Activated naive CD8-positive, alpha-beta T cell treated with anti-CD3 and anti-CD28 coated beads, Interleukin-2, amount 10 ng/mL, durations not matched to agents 7 days and 5 days (primary cell): ENCODE data around the gene HOXC13. TPM values are rescaled to one million over a fixed set of nuclear protein-coding genes. Genes with fewer than 3 reads are reported as not detected.

Experiments
- ATAC-seq: fragments of 150-1000 bp; cut with Tn5 transposase; one replicate; pipeline ENCODE4 v1.10.0; 2021; ENCODE audit warnings: low read depth, moderate library complexity
- POLR2A ChIA-PET: fragments of 350-600 bp; sonication (Branson Sonifier 250); formaldehyde crosslinking; loops from one replicate; lab custom pipeline; 2021; ENCODE audit warnings: antibody characterized with exemption; lab: Charles Lee
- DNase-seq: peaks from one replicate; pipeline ENCODE4 v3.0.0; 2021
- H3K27ac Mint-ChIP-seq: one replicate; pipeline ENCODE4 v1.8.0; 2022; ENCODE audit warnings: mild to moderate bottlenecking, mixed read lengths
- H3K27me3 Mint-ChIP-seq: one replicate; pipeline ENCODE4 v1.8.0; 2022; ENCODE audit warnings: mild to moderate bottlenecking, moderate library complexity, mixed read lengths
- H3K36me3 Mint-ChIP-seq: one replicate; pipeline ENCODE4 v1.8.0; 2021; ENCODE audit warnings: mild to moderate bottlenecking, mixed read lengths
- H3K4me1 Mint-ChIP-seq: one replicate; pipeline ENCODE4 v1.8.0; 2021; ENCODE audit warnings: mixed read lengths
- H3K4me3 Mint-ChIP-seq: one replicate; pipeline ENCODE4 v1.8.0; 2022; ENCODE audit warnings: mild to moderate bottlenecking, moderate library complexity, mixed read lengths
- H3K9me3 Mint-ChIP-seq: one replicate; pipeline ENCODE4 v1.8.0; 2021; ENCODE audit warnings: mixed read lengths
- microRNA-seq: library from miRNA; unstranded; fragments of <30 nt; microRNA quantifications from one replicate; pipeline ENCODE4 v1.2.0, GENCODE V29; 2022
- total RNA-seq, 2 experiments: library from RNA; stranded (reverse); gene quantifications; one replicate each; pipeline ENCODE4 v1.2.3, GENCODE V29; 2021

HOXC13 gene
- total RNA-seq, 2 experiments from 2014 or later, result not detected

DNA sequence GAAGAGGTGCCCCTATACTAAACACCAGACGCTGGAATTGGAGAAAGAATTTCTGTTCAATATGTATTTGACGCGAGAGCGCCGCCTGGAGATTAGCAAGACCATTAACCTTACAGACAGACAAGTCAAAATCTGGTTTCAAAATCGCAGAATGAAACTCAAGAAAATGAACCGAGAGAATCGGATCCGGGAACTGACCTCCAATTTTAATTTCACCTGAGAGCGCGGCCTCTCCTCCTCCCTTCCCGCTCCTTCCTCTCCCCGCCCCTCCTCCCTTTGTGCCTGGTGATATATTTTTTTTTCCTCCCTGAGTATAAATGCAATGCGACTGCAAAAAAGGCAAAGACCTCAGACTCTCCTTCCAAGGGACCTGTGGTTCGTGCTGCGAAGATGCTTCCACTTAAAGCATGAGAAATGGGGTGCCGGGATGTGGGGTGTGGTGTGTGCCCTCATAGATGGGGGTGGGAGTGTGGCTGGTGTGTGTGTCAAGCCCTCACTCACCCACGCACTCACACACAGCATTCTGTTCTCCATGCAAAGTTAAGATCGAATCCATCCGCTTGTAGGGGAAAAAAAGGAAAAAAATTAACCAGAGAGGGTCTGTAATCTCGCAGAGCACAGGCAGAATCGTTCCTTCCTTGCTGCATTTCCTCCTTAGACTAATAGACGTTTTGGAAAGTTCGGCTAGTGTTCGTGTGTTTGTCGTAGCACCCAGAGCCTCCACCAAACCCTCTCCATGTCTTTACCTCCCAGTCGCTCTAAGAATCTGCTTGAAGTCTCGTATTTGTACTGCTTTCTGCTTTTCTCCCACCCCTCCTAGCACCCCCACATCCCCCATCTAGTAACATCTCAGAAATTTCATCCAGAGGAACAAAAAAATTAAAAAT lies 50.8 kb downstream of the HOXC13 start:
- no peak overlapping the region for H3K27ac Mint-ChIP-seq
- POLR2A ChIA-PET, result no interaction called here
- DNase-seq (no peak), ATAC-seq (peak; percentile 31)
- peaks cover 97% of the 10 kb centered on the region for H3K27me3 Mint-ChIP-seq
- no peaks in the 10 kb centered on the region for H3K36me3 Mint-ChIP-seq
- H3K4me1 Mint-ChIP-seq, result peaks cover 29% of the 10 kb centered on the region
- H3K4me3 Mint-ChIP-seq, result peak overlapping the region; percentile 44
- no peaks in the 10 kb centered on the region for H3K9me3 Mint-ChIP-seq

DNA sequence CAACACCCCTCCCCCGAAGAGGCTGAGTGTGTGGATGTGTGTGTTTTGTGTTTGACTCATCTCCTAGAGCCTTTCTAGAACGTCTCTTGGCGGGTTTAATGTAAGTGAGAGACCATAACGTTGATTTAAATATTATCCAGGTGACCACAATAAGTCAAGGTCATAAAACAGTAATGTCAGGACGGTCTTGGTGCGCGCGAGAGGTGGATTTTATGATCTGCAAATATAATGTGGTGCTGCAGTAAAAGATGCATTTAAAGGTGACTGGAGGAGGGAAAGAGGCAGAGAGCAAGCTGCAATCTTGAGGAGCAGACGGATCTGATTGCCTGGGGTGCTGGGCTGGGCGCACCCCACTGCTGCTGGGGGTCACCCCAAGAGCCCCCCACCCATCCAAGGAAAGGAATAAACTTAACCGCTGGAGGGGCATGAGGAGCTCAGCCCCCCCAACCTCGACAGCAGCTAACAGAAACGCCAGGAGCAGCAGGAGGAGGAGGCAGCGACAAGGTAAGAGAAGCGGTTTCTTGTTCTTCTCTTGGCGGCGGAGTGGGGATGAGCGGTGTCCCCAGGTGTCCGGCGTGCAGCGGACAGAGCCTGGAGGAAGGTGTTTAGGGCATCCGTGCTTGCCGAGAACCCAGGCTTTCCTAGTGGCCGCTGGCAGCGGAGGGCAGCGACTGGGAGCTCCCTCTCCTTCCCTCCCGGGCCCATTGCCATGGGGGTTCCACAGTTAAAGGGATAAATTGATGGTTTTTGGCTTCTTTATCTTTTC lies 51.9 kb downstream of the HOXC13 start:
- Mint-ChIP-seq H3K4me1 (peaks cover 28% of the 10 kb centered on the region), H3K9me3 (no peaks in the 10 kb centered on the region), H3K27me3 (peaks cover 97% of the 10 kb centered on the region), H3K27ac (no peak overlapping the region), H3K4me3 (no peak overlapping the region), H3K36me3 (no peaks in the 10 kb centered on the region)
- POLR2A ChIA-PET, result no interaction called here
- ATAC-seq (no peak), DNase-seq (no peak)

DNA sequence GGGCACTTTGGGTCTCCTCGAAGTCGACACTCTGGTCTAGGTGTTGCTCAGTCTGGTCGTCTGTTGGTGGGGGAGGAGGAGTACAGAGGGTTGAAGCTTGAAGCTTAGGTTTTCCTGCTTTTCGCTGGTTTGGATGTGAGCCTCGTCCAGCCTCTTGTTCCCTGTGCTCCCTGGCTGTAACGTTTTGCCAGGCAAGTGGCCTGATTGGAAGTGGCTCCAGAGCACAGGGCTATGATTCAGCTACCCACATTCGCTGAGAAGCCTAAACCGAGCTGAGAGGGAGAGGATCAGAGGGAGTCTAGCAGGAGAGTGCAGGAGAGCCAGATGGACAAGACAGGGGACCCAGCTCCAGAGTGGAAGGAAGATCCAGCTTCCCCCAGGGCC lies 52.4 kb downstream of the HOXC13 start:
- peaks cover 100% of the 10 kb centered on the region for H3K27me3 Mint-ChIP-seq
- ATAC-seq (no peak), DNase-seq (no peak)
- H3K4me3 Mint-ChIP-seq, result no peak overlapping the region
- H3K36me3 Mint-ChIP-seq, result peaks cover 2% of the 10 kb centered on the region
- POLR2A ChIA-PET, result no interaction called here
- peaks cover 28% of the 10 kb centered on the region for H3K4me1 Mint-ChIP-seq
- no peak overlapping the region for H3K27ac Mint-ChIP-seq
- H3K9me3 Mint-ChIP-seq, result no peaks in the 10 kb centered on the region

DNA sequence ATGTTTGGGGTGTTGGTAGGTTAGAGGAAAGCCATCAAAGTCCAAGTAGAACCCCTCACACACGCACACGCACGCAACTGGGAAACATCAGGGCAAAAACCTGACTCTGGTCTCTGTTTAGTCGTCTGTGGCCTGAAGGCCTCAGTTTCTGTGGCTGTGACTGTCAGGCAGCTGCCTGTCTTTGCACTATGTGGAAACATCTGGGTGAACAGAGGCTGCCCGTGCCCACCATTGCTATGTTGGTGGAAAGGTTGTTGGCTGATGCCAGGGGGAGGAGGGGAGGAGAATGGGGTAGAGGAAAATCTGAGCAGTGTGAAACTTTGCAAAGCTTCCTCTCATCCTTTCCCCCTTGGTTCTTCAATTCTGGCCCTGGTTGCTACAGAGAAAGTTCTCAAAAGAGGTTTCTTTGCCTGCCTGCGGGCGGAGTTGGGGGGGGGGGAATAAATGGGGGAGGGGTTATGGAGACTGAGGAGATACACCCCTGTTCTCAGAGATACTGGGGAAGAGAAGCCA lies 53.8 kb downstream of the HOXC13 start:
- Mint-ChIP-seq H3K9me3 (no peaks in the 10 kb centered on the region), H3K27me3 (peaks cover 100% of the 10 kb centered on the region), H3K4me3 (no peak overlapping the region), H3K4me1 (peaks cover 31% of the 10 kb centered on the region), H3K36me3 (peaks cover 2% of the 10 kb centered on the region), H3K27ac (no peak overlapping the region)
- ATAC-seq (no peak), DNase-seq (no peak)
- POLR2A ChIA-PET, result no interaction called here

DNA sequence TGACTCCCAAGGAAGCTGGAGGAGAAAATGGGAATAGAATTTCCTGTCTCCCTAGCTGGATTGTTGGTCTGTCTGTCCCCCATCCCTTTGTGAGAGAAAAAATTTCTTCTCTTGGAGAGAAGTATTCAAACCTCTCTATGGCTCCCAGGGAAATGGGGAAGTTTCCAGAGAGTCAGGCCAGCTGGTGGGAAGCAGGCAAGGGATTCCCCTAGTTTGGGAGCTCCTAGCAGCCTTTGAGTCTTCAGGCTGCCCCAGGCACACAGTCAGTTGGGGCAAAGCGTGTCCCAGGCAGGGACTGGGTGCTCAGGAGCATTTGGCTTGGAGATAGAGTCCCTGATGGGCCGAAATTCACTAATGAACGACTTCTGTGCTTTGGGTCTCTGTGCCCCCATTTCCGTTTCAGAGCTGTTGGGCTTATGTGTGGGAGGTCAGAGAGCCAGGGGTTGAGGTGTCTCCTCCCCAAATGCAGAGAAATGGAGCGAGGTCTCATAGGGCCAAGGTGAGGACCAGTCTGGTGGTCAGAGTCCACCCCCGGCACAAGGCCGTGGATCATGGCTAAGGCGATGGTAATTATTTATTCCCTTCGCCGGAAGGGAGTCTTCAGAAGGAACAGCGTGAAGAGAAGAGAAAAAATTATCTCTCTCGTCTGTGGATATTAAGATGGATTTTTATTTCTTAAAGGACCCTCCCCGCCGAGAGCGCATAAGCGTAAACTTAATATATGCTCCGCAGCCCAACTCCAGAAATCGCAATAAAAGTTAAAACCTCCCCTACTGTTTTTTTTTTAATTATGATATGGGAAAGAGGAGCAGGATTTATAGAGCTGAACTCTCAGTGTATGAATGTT lies 54.8 kb downstream of the HOXC13 start:
- ATAC-seq (no peak), DNase-seq (no peak)
- POLR2A ChIA-PET, result no interaction called here
- H3K9me3 Mint-ChIP-seq, result no peaks in the 10 kb centered on the region
- peak overlapping the region; percentile 23 for H3K27ac Mint-ChIP-seq
- H3K27me3 Mint-ChIP-seq, result peaks cover 100% of the 10 kb centered on the region
- no peak overlapping the region for H3K4me3 Mint-ChIP-seq
- peaks cover 29% of the 10 kb centered on the region for H3K4me1 Mint-ChIP-seq
- H3K36me3 Mint-ChIP-seq, result peaks cover 2% of the 10 kb centered on the region

DNA sequence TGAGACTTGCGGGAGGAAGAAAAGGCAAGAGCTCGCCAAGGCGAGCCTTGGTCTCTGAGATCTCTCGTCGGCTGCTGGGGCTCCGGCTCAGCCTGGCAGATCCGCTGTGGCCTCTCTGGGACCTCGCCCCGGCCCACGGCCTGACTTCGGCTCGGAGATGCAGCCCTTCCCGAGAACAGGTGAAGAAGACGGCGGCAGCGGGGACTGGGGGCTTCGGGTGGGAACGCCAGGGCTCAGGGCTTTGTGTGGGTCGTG lies 55.3 kb downstream of the HOXC13 start:
- ATAC-seq (no peak), DNase-seq (no peak)
- Mint-ChIP-seq H3K27ac (peak overlapping the region; percentile 66), H3K9me3 (no peaks in the 10 kb centered on the region), H3K4me1 (peaks cover 27% of the 10 kb centered on the region), H3K36me3 (peaks cover 2% of the 10 kb centered on the region), H3K27me3 (peaks cover 100% of the 10 kb centered on the region), H3K4me3 (peak overlapping the region; percentile 37)
- POLR2A ChIA-PET, result no interaction called here

DNA sequence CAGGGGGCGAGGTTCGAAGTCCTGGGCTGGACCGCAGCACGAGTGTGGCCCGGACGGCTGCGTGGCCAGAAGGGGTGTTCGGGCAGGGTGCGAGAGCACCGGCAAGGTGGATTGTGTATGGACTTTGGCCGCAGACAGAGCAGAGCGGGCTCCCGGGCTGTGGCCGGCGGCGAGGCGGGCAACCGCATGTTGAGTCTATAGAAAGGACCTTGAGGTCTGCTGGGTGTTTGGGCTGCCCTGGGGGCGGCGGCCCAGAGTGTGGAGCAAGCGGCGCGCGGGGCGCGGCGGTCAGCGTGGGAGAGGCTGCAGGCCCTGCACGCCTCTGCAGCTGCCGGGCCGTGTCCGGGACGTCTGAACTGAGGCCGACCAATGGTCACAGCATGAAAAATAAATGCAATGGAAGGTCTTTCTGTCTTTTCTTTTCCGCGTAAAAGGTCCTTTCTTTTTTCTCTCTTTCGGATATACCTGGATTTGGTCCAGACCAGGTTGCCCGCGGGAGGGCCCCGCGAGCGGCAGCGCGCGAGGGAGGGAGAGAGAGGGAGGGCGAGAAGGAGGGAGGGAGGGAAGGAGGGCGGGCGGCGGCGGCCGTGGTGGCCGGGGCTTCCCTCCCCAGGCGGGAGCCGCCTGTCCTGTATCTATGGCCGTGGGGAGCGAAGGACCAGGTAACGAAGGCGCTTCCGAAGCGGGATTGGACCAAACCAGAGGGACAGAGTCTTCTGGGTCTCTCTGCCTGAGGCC lies 55.8 kb downstream of the HOXC13 start:
- Mint-ChIP-seq H3K4me1 (peaks cover 22% of the 10 kb centered on the region), H3K4me3 (peak overlapping the region; percentile 86)

DNA sequence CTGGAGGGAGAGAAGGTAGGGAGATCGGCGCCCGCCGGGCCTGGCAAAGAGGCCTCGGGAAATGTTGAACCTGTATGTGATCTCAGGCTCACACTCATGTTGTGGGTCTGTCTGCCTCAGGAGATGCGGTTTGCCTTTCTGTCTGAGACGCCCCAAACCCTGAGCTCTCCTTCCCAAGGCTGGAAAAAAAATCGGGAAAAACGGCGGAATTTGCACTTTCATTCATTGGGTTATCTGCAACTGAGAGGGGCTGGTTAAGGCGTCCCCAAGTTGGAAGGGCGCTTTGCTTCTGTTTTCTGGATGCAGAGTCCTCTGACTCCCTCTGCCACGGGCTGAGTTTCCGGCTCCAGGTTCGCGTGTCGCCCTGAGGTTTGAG lies 56.4 kb downstream of the HOXC13 start:
- DNase-seq (no peak), ATAC-seq (peak; percentile 51)
- peaks cover 2% of the 10 kb centered on the region for H3K36me3 Mint-ChIP-seq
- no peaks in the 10 kb centered on the region for H3K9me3 Mint-ChIP-seq
- peak overlapping the region; percentile 86 for H3K4me3 Mint-ChIP-seq
- peaks cover 21% of the 10 kb centered on the region for H3K4me1 Mint-ChIP-seq
- POLR2A ChIA-PET, result no interaction called here
- H3K27me3 Mint-ChIP-seq, result peaks cover 100% of the 10 kb centered on the region
- no peak overlapping the region for H3K27ac Mint-ChIP-seq

More for the DNA sequence above, 55.8 kb downstream of the HOXC13 start:
- Mint-ChIP-seq H3K9me3 (no peaks in the 10 kb centered on the region), H3K27ac (peak overlapping the region; percentile 66), H3K27me3 (peaks cover 100% of the 10 kb centered on the region), H3K36me3 (peaks cover 2% of the 10 kb centered on the region)
- no peak for ATAC-seq
- no peak for DNase-seq
- POLR2A ChIA-PET, result no interaction called here

DNA sequence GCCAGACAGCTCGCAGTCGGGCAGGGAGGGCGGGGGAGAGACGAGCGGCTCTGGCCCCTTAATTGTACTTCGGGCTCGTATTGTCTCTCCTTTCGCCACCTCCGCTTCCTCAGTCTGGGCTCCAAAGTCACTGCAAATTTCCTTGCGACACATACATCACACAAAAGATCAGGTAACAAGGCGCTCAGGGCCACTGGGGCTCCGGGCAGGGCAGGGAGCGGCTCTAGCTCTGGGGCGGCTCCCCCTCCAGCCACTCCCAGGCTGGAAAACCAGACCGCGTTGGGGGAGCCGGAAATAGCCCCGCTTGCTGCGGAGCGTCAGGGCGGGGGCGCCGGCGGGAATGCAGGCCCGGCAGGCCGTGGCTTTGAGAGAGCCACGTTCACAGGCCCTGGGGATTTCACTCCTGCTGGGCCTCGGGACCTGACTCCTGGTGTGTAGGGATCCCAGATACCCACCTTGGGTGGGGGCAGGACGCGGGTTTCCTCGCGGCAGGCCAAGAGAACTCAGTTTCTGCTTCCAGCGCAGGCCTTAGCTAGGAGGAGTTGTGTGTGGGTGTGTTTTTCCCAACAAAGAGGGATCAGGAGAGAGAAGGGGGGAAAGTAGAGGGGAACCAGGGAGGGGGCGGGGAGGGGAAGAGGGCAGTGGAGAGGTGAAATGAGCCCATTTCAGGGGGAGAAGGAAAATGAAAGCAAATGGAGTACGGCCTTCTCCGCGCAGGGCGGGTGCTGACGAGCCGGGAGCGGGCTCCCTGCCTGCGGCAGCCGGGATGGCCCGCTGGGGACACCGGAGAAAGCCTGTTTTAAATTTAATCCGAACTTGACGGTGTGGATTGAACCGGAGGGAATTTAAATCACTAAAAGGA lies 57.0 kb downstream of the HOXC13 start:
- H3K9me3 Mint-ChIP-seq, result no peaks in the 10 kb centered on the region
- peaks cover 100% of the 10 kb centered on the region for H3K27me3 Mint-ChIP-seq
- H3K27ac Mint-ChIP-seq, result no peak overlapping the region
- peak overlapping the region; percentile 86 for H3K4me3 Mint-ChIP-seq
- ATAC-seq, result peak; percentile 27
- no peak for DNase-seq
- peaks cover 17% of the 10 kb centered on the region for H3K4me1 Mint-ChIP-seq
- peaks cover 2% of the 10 kb centered on the region for H3K36me3 Mint-ChIP-seq
- POLR2A ChIA-PET, result no interaction called here

Small RNAs within 50 kb of the gene (microRNA-seq; reads per million reads assigned to microRNA genes)
- 24.6 reads per million, percentile 31 among the genes with 10 or more reads in this experiment for gene MIR196A2

Other genes starting within 250 kb of the HOXC13 start
- gene CALCOCO1, start 211.4 kb upstream of the HOXC13 start, total RNA-seq, result 10 to 100 TPM; 83.6 to 91.1 TPM
- gene CISTR, start 186.9 kb upstream of the HOXC13 start, total RNA-seq, result not detected
- not detected for gene HOXC12, start 16.1 kb downstream of the HOXC13 start, total RNA-seq
- not detected for gene HOXC11, start 34.3 kb downstream of the HOXC13 start, total RNA-seq
- gene HOTAIR, start 36.1 kb downstream of the HOXC13 start, total RNA-seq, result not detected
- not detected for gene HOXC10, start 46.3 kb downstream of the HOXC13 start, total RNA-seq
- not detected for gene HOXC9, start 61.3 kb downstream of the HOXC13 start, total RNA-seq
- not detected for gene HOXC8, start 70.2 kb downstream of the HOXC13 start, total RNA-seq
- not detected for gene HOXC6, start 89.6 kb downstream of the HOXC13 start, total RNA-seq
- gene HOXC5, start 94.2 kb downstream of the HOXC13 start, total RNA-seq, result not detected
- 1 to 10 TPM; 1.2 to 1.5 TPM for gene HOXC4, start 115.0 kb downstream of the HOXC13 start, total RNA-seq